GM12878 (cell line): ENCODE data around the gene CHIT1. TPM values are rescaled to one million over a fixed set of nuclear protein-coding genes. Genes with fewer than 3 reads are reported as not detected.

Experiments used
- ATAC-seq: fragments of 200-7000 bp; cut with Tn5 transposase; 3 replicates; pipeline ENCODE4 v1.9.1; 2020; ENCODE audit warnings: mild to moderate bottlenecking, moderate library complexity
- BruUV-seq: library from RNA; stranded (reverse); fragments of 400-500 nt; replicated peaks from 2 replicates; lab custom pipeline; 2021; lab: Mats Ljungman, UMichigan
- CTCF ChIA-PET: fragments of 300-600 bp; sonication (Branson Sonifier 250); formaldehyde crosslinking; extraction: SDS; loops from one replicate; lab custom pipeline; 2021; ENCODE audit warnings: inconsistent platforms; lab: Yijun Ruan, JAX
- POLR2A ChIA-PET: fragments of 350-600 bp; formaldehyde crosslinking; extraction: SDS; loops from one replicate; lab custom pipeline; 2021; ENCODE audit warnings: inconsistent platforms; lab: Charles Lee
- RAD21 ChIA-PET: fragments of 300-600 bp; sonication (Branson Sonifier 250); formaldehyde crosslinking; loops from one replicate; lab custom pipeline; 2023; ENCODE audit warnings: antibody characterized with exemption; ENCODE audit not compliant: unreplicated experiment; lab: Charles Lee
- SMC1A ChIA-PET: fragments of 300-600 bp; sonication (Branson Sonifier 250); formaldehyde crosslinking; loops from one replicate; lab custom pipeline; 2023; ENCODE audit not compliant: unreplicated experiment, uncharacterized antibody; lab: Charles Lee
- DNase-seq: peaks from one replicate; pipeline ENCODE4 v3.0.0-alpha.2; 2011; ENCODE audit warnings: low read depth, low spot score
- FAIRE-seq: peaks from 3 replicates; lab custom pipeline; 2011; peaks lifted over from hg19 to GRCh38; lab: Jason Lieb, UNC
- H2AFZ ChIP-seq: 2 replicates; pipeline ENCODE4 v1.6.0; 2011; ENCODE audit warnings: low read depth, low read length, control low read depth; ENCODE audit not compliant: control insufficient read depth
- H3K27ac ChIP-seq: 2 replicates; pipeline ENCODE4 v1.5.1; 2011; ENCODE audit warnings: control low read depth; ENCODE audit not compliant: control insufficient read depth, insufficient read depth
- H3K27me3 ChIP-seq, 2 experiments: replicated peaks in 1 of 2; 2 replicates each; pipeline versions ENCODE4 v1.6.0 to v1.6.1; 2011; ENCODE audit warnings: low read length in 1 of 2; ENCODE audit not compliant: control insufficient read depth in 2 of 2, insufficient read depth in 2 of 2
- H3K36me3 ChIP-seq, 2 experiments: 2 replicates each; pipeline ENCODE4 v1.5.1; 2011; ENCODE audit warnings: low read length in 1 of 2; ENCODE audit not compliant: control insufficient read depth in 2 of 2, insufficient read depth in 2 of 2
- H3K4me1 ChIP-seq: 2 replicates; pipeline ENCODE4 v1.6.1; 2011; ENCODE audit warnings: mild to moderate bottlenecking, low read length, moderate library complexity, mixed read lengths; ENCODE audit not compliant: control insufficient read depth, insufficient read depth
- H3K4me2 ChIP-seq: 2 replicates; pipeline ENCODE4 v1.6.0; 2011; ENCODE audit warnings: control low read depth; ENCODE audit not compliant: control insufficient read depth, insufficient read depth
- H3K4me3 ChIP-seq: fragments of 200-600 bp; sonication (generic); 2 replicates; pipeline ENCODE4 v1.5.1; 2016
- H3K79me2 ChIP-seq: 2 replicates; pipeline ENCODE4 v1.6.0; 2011; ENCODE audit warnings: low read length; ENCODE audit not compliant: control insufficient read depth, insufficient read depth
- H3K9ac ChIP-seq: 2 replicates; pipeline ENCODE4 v1.8.0; 2011; ENCODE audit warnings: low read length, control low read depth, mixed read lengths; ENCODE audit not compliant: control insufficient read depth, insufficient read depth
- H3K9me3 ChIP-seq: replicated peaks from 3 replicates; pipeline ENCODE4 v1.5.1; 2011; ENCODE audit warnings: mild to moderate bottlenecking, low read length; ENCODE audit not compliant: control insufficient read depth, insufficient read depth
- H4K20me1 ChIP-seq: 2 replicates; pipeline ENCODE4 v1.6.0; 2011; ENCODE audit not compliant: control insufficient read depth, insufficient read depth
- CHD4 ChIP-seq: fragments of 200-600 bp; sonication (generic); IDR thresholded peaks from 2 replicates; pipeline ENCODE4 v1.6.1; 2016; ENCODE audit warnings: mild to moderate bottlenecking
- EP300 ChIP-seq, 2 experiments: fragments of 150-350 bp in 1 of 2; IDR thresholded peaks; 2 replicates each; pipeline ENCODE4 v1.6.1; 2011 to 2012; ENCODE audit warnings: low read depth in 2 of 2, low read length in 2 of 2, borderline replicate concordance in 1 of 2, improper control_type of control experiment in 1 of 2, inconsistent platforms in 1 of 2; ENCODE audit not compliant: control insufficient read depth in 1 of 2
- NBN ChIP-seq: fragments of 450-650 bp; IDR thresholded peaks from 2 replicates; pipeline ENCODE4 v1.6.1; 2016
- PAX5 ChIP-seq: IDR thresholded peaks from 2 replicates; pipeline ENCODE4 v1.6.1; 2011; ENCODE audit warnings: low read depth, low read length, borderline replicate concordance
- SMC3 ChIP-seq: IDR thresholded peaks from 2 replicates; pipeline ENCODE4 v1.6.1; 2011; ENCODE audit warnings: low read length, improper control_type of control experiment, borderline replicate concordance
- TCF7 ChIP-seq: IDR thresholded peaks from 2 replicates; pipeline ENCODE4 v1.6.1; 2014; ENCODE audit warnings: antibody characterized with exemption, borderline replicate concordance
- YBX1 ChIP-seq: fragments of 450-650 bp; IDR thresholded peaks from 2 replicates; pipeline ENCODE4 v1.6.1; 2016; ENCODE audit warnings: antibody characterized with exemption
- WGBS: methylation state at CpG from one replicate; pipeline ENCODE4 v1.1.6; 2016; ENCODE audit warnings: low lambda C conversion rate; ENCODE audit not compliant: insufficient replicate concordance, insufficient coverage; ENCODE audit errors: missing lambda C conversion rate; 5-methylcytosine and 5-hydroxymethylcytosine counted together
- in situ Hi-C: fragments of 300-500 bp; cut with MboI; formaldehyde crosslinking; loops from 9 replicates; pipeline ENCODE4 v1.14.3; 2018; ENCODE audit warnings: mixed read lengths
- intact Hi-C: fragments of 100-400 bp; cut with micrococcal nuclease; formaldehyde crosslinking; loops from one replicate; pipeline ENCODE4 v1.14.2; 2022; ENCODE audit not compliant: unreplicated experiment
- polyA plus RNA-seq, 11 experiments: library from polyadenylated mRNA; depleted of rRNA in 4 of 11; unstranded in 6 of 11; stranded (reverse) in 5 of 11; fragments of >200 nt; fragmentation: Nextera tagmentation in 4 of 11; fragmentation: Illumina TruSeq in 1 of 11; extraction: Ambion mirVana in 4 of 11; extraction: Trizol in 1 of 11; gene quantifications; 1 replicate in 1 of 11; 2 replicates in 10 of 11; pipeline versions ENCODE4 v1.2.1 to v1.2.3, GENCODE V29; 2011 to 2016; ENCODE audit warnings: inconsistent platforms in 2 of 11, missing spikeins in 2 of 11, low read depth in 1 of 11
- total RNA-seq, 4 experiments: library from RNA; depleted of rRNA in 3 of 4; stranded (reverse); fragments of >200 nt in 3 of 4; fragmentation: Illumina TruSeq in 1 of 4; extraction: Trizol in 1 of 4; gene quantifications; 2 replicates each; pipeline versions ENCODE4 v1.2.1 to v1.2.3, GENCODE V29; 2013 to 2021
- TF ChIP-seq, protein P1 (sequence below), 3 experiments: IDR thresholded peaks in 2 of 3; conservative IDR thresholded peaks in 1 of 3; 2 replicates each; pipeline ENCODE4 v1.5.1; 2011; ENCODE audit warnings: low read depth in 3 of 3, low read length in 3 of 3, mild to moderate bottlenecking in 3 of 3, control low read depth in 2 of 3, moderate library complexity in 2 of 3, inconsistent platforms in 1 of 3, mixed read lengths in 1 of 3; ENCODE audit not compliant: control insufficient read depth in 2 of 3, insufficient read depth in 1 of 3; ENCODE audit errors: extremely low read depth in 1 of 3

The CHIT1 gene
- total and polyA plus RNA-seq, 10 of the 15 experiments (the other 5 are each of a cell fraction or from before 2014, with no cell fraction given): 0.02 to 2.1 (median 0.76) TPM

DNA sequence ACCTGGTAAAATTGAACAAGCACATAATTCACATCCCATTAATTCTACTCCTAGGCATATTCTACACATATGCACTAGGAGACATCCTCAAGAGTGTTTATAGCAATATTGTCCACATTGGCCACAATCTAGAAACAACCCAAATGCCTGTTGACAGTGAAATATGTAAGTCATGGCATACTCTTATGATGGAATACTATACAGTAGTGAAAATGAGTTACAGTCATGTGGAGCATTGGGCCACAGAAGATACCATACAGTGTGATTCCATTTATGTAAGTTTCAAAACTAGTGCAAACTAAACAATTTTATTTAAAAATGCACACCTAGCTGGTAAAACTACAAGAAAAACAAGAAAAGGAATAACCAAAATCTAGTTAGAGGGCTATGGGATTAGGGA is 19.1 kb downstream of the CHIT1 start (continued):
- no peak for TF ChIP-seq PAX5

DNA sequence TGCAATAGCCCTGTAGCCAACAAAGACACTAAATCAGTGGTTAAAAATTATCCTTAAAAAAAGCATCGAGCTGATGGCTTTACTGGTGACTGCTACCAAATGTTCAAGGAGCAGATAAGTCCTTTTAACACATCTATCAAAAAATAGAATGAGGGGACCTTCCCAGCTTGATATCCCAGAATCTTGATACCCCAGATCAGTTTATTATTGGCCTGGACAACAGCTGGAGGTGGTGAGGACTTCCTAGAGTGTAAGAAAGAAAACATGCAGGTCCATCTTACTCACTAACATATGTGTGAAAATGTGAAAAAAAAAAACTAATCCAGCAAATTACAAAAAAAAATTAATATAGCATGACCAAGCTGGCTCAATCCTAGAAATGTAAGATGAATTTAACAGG is 21.3 kb downstream of the CHIT1 start:
- in situ Hi-C loops (no loop called here), intact Hi-C loops (no loop called here)
- SMC1A ChIA-PET: no interaction called here
- Histone ChIP-seq H3K9me3 (no peaks in the 10 kb centered on the region), H3K79me2 (no peaks in the 10 kb centered on the region), H3K4me3 (no peak overlapping the region), H3K9ac (no peak overlapping the region), H3K27me3 (no peaks in the 10 kb centered on the region; a peak in 2 of 4 replicates), H3K36me3 (no peaks in the 10 kb centered on the region), H3K4me1 (no peaks in the 10 kb centered on the region), H3K27ac (no peak overlapping the region), H2AFZ (no peak overlapping the region), H4K20me1 (no peaks in the 10 kb centered on the region; the same call in 1 of the 2 replicates), H3K4me2 (no peak overlapping the region)
- 0% methylated on average over 1 of the region's 1 CpG for WGBS
- DNase-seq (no peak), FAIRE-seq (no peak), ATAC-seq (no peak)
- POLR2A ChIA-PET: no interaction called here
- RAD21 ChIA-PET: no interaction called here
- BruUV-seq: no TSS peak
- TF ChIP-seq YBX1: no peak
- TF ChIP-seq, protein P1, sequence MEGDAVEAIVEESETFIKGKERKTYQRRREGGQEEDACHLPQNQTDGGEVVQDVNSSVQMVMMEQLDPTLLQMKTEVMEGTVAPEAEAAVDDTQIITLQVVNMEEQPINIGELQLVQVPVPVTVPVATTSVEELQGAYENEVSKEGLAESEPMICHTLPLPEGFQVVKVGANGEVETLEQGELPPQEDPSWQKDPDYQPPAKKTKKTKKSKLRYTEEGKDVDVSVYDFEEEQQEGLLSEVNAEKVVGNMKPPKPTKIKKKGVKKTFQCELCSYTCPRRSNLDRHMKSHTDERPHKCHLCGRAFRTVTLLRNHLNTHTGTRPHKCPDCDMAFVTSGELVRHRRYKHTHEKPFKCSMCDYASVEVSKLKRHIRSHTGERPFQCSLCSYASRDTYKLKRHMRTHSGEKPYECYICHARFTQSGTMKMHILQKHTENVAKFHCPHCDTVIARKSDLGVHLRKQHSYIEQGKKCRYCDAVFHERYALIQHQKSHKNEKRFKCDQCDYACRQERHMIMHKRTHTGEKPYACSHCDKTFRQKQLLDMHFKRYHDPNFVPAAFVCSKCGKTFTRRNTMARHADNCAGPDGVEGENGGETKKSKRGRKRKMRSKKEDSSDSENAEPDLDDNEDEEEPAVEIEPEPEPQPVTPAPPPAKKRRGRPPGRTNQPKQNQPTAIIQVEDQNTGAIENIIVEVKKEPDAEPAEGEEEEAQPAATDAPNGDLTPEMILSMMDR (IDR thresholded peaks at IDR 0.05 in 2 of 3, conservative IDR thresholded peaks at IDR 0.05 in 1 of 3; ENCODE audit: control insufficient read depth in 2 of 3, extremely low read depth in 1 of 3, insufficient read depth in 1 of 3, low read depth in 3 of 3, low read length in 3 of 3): no peak
- no peak for TF ChIP-seq NBN
- TF ChIP-seq EP300 (IDR thresholded peaks at IDR 0.05; ENCODE audit: borderline replicate concordance in 1 of 2, control insufficient read depth in 1 of 2, low read depth in 2 of 2, low read length in 2 of 2): no peak
- TF ChIP-seq CHD4: no peak
- TF ChIP-seq TCF7: no peak
- no peak for TF ChIP-seq SMC3
- CTCF ChIA-PET: interaction anchor here (0.6 to 3.1 kb wide), 5 partner anchors 8 to 363 kb away, joined by 3 to 21 read pairs (median 3); no protein-coding TSS in a partner anchor
